NB4 (cell line): ENCODE results near the gene RPEL1.
"Not testable (repeated sequence)": the region's sequence is repeated elsewhere in the genome, so short reads cannot be mapped to it uniquely, and the experiment has no call there.

Source experiments
- CTCF ChIP-seq: IDR thresholded peaks from one replicate; pipeline ENCODE4 v1.5.1; 2012; ENCODE audit warnings: low read depth, low read length
- POLR2A ChIP-seq: IDR thresholded peaks from 2 replicates; pipeline ENCODE4 v1.6.1; 2011; ENCODE audit warnings: mild to moderate bottlenecking; ENCODE audit not compliant: insufficient read length; ENCODE audit errors: extremely low read depth

GRCh38 chr10:103258928-103259327 is 13.2 kb downstream of the RPEL1 start:
- not testable (repeated sequence) for TF ChIP-seq CTCF, POLR2A
